H9 (cell line): Measurements from ENCODE around the gene TFEB. TPM values are rescaled to one million over a fixed set of nuclear protein-coding genes. Genes with fewer than 3 reads are reported as not detected.

ENCODE experiments used
- DNase-seq: peaks from one replicate; pipeline ENCODE4 v3.0.0-alpha.2; 2017
- H2AFZ ChIP-seq: one replicate; pipeline ENCODE4 v1.6.1; 2013; ENCODE audit warnings: mild to moderate bottlenecking, low read length, control low read depth, moderate library complexity
- H2AK5ac ChIP-seq: 2 replicates; pipeline ENCODE4 v1.6.1; 2013; ENCODE audit warnings: low read length, control low read depth, mixed read lengths; ENCODE audit not compliant: insufficient read length
- H2BK120ac ChIP-seq: one replicate; pipeline ENCODE4 v1.6.1; 2013; ENCODE audit warnings: low read depth, mild to moderate bottlenecking, low read length, control low read depth, inconsistent platforms; ENCODE audit not compliant: poor library complexity, severe bottlenecking
- H2BK12ac ChIP-seq: 2 replicates; pipeline ENCODE4 v1.6.1; 2013; ENCODE audit warnings: low read length, control low read depth, mixed read lengths, low read depth; ENCODE audit not compliant: insufficient read length
- H2BK15ac ChIP-seq: 2 replicates; pipeline ENCODE4 v1.6.1; 2013; ENCODE audit warnings: low read depth, low read length, control low read depth
- H2BK20ac ChIP-seq: one replicate; pipeline ENCODE4 v1.6.1; 2013; ENCODE audit warnings: low read depth, mild to moderate bottlenecking, low read length, control low read depth, inconsistent platforms; ENCODE audit not compliant: poor library complexity, severe bottlenecking
- H2BK5ac ChIP-seq: 2 replicates; pipeline ENCODE4 v1.6.1; 2013; ENCODE audit warnings: low read length, control low read depth, mixed read lengths; ENCODE audit not compliant: insufficient read length
- H3K14ac ChIP-seq: 2 replicates; pipeline ENCODE4 v1.6.1; 2013; ENCODE audit warnings: low read length, control low read depth; ENCODE audit not compliant: insufficient read depth
- H3K18ac ChIP-seq: 2 replicates; pipeline ENCODE4 v1.6.1; 2013; ENCODE audit warnings: low read depth, mild to moderate bottlenecking, mixed read lengths, low read length, control low read depth; ENCODE audit not compliant: insufficient read length
- H3K23ac ChIP-seq: 2 replicates; pipeline ENCODE4 v1.6.1; 2013; ENCODE audit warnings: low read length, control low read depth, mixed read lengths, low read depth; ENCODE audit not compliant: insufficient read length
- H3K23me2 ChIP-seq: 2 replicates; pipeline ENCODE4 v1.6.1; 2013; ENCODE audit warnings: low read depth, mild to moderate bottlenecking, mixed read lengths, low read length, control low read depth; ENCODE audit not compliant: insufficient read length, poor library complexity, severe bottlenecking
- H3K27ac ChIP-seq: 2 replicates; pipeline ENCODE4 v1.5.1; 2013; ENCODE audit warnings: low read length, control low read depth, mixed read lengths, low read depth; ENCODE audit not compliant: insufficient read length
- H3K27me3 ChIP-seq: 2 replicates; pipeline ENCODE4 v1.6.1; 2013; ENCODE audit warnings: low read length, control low read depth, inconsistent platforms; ENCODE audit not compliant: insufficient read depth
- H3K4ac ChIP-seq: 2 replicates; pipeline ENCODE4 v1.6.1; 2013; ENCODE audit warnings: low read depth, mild to moderate bottlenecking, control low read depth, inconsistent platforms, low read length, moderate library complexity
- H3K4me1 ChIP-seq: 2 replicates; pipeline ENCODE4 v1.6.1; 2013; ENCODE audit warnings: low read length, control low read depth, inconsistent platforms; ENCODE audit not compliant: insufficient read depth
- H3K4me2 ChIP-seq: 2 replicates; pipeline ENCODE4 v1.6.1; 2013; ENCODE audit warnings: low read length, control low read depth, mixed read lengths; ENCODE audit not compliant: insufficient read length, insufficient read depth
- H3K56ac ChIP-seq: 2 replicates; pipeline ENCODE4 v1.6.1; 2013; ENCODE audit warnings: low read depth, mild to moderate bottlenecking, mixed read lengths, low read length, control low read depth; ENCODE audit not compliant: insufficient read length
- H3K79me1 ChIP-seq: 2 replicates; pipeline ENCODE4 v1.6.1; 2013; ENCODE audit warnings: low read depth, mild to moderate bottlenecking, moderate library complexity, low read length, control low read depth, inconsistent platforms; ENCODE audit not compliant: insufficient read depth, poor library complexity, severe bottlenecking
- H3K79me2 ChIP-seq: 2 replicates; pipeline ENCODE4 v1.6.1; 2013; ENCODE audit warnings: low read length, control low read depth, inconsistent platforms; ENCODE audit not compliant: insufficient read depth
- H3K9ac ChIP-seq: 2 replicates; pipeline ENCODE4 v1.6.1; 2013; ENCODE audit warnings: low read length, control low read depth, mixed read lengths; ENCODE audit not compliant: insufficient read length; ENCODE audit errors: extremely low read depth
- H3K9me3 ChIP-seq: one replicate; pipeline ENCODE4 v1.6.1; 2013; ENCODE audit warnings: low read depth, low read length, inconsistent platforms; ENCODE audit not compliant: control insufficient read depth
- H3T11ph ChIP-seq: one replicate; pipeline ENCODE4 v1.6.1; 2013; ENCODE audit warnings: mild to moderate bottlenecking, low read length, control low read depth, inconsistent platforms
- H4K20me1 ChIP-seq: one replicate; pipeline ENCODE4 v1.6.1; 2013; ENCODE audit not compliant: control insufficient read depth, insufficient read length, insufficient read depth
- H4K5ac ChIP-seq: 2 replicates; pipeline ENCODE4 v1.6.1; 2013; ENCODE audit warnings: low read depth, mild to moderate bottlenecking, mixed read lengths, low read length, control low read depth; ENCODE audit not compliant: insufficient read length
- H4K8ac ChIP-seq: replicated peaks from 2 replicates; pipeline ENCODE4 v1.6.1; 2013; ENCODE audit warnings: low read length, control low read depth, mixed read lengths, low read depth; ENCODE audit not compliant: insufficient read length
- H4K91ac ChIP-seq: 2 replicates; pipeline ENCODE4 v1.6.1; 2013; ENCODE audit warnings: low read depth, mild to moderate bottlenecking, moderate library complexity, mixed read lengths, low read length, control low read depth; ENCODE audit not compliant: insufficient read length
- H3K27ac Mint-ChIP-seq, 3 experiments: 2 replicates in 2 of 3; 3 replicates in 1 of 3; pipeline ENCODE4 v1.8.0; 2020 to 2021; ENCODE audit warnings: mixed read lengths in 3 of 3, mild to moderate bottlenecking in 1 of 3, moderate library complexity in 1 of 3
- H3K27me3 Mint-ChIP-seq: 2 replicates; pipeline ENCODE4 v1.8.0; 2021; ENCODE audit warnings: low read depth, mild to moderate bottlenecking, moderate library complexity, mixed read lengths
- H3K36me3 Mint-ChIP-seq, 3 experiments: 2 replicates in 2 of 3; 3 replicates in 1 of 3; pipeline ENCODE4 v1.8.0; 2020 to 2021; ENCODE audit warnings: low read depth in 3 of 3, mixed read lengths in 3 of 3; ENCODE audit not compliant: insufficient read depth in 1 of 3
- H3K4me1 Mint-ChIP-seq, 2 experiments: 2 replicates each; pipeline ENCODE4 v1.8.0; 2020; ENCODE audit warnings: mixed read lengths in 2 of 2
- H3K4me3 Mint-ChIP-seq, 2 experiments: 2 replicates in 1 of 2; 3 replicates in 1 of 2; pipeline ENCODE4 v1.8.0; 2020 to 2021; ENCODE audit warnings: mild to moderate bottlenecking in 2 of 2, mixed read lengths in 2 of 2, moderate library complexity in 1 of 2
- H3K9me3 Mint-ChIP-seq, 2 experiments: 2 replicates in 1 of 2; 3 replicates in 1 of 2; pipeline ENCODE4 v1.8.0; 2020; ENCODE audit warnings: mild to moderate bottlenecking in 2 of 2, mixed read lengths in 2 of 2, moderate library complexity in 1 of 2
- WGBS: extraction: QIAGEN DNeasy Blood & Tissue Kit; methylation state at CpG from one replicate; pipeline ENCODE4 v1.1.7; 2013; ENCODE audit warnings: missing lambda C conversion rate, low lambda C conversion rate, mixed read lengths; ENCODE audit not compliant: insufficient read length; ENCODE audit errors: extremely low coverage; 5-methylcytosine and 5-hydroxymethylcytosine counted together
- total RNA-seq: library from RNA; stranded (reverse); gene quantifications from 2 replicates; pipeline ENCODE4 v1.2.1, GENCODE V29; 2021
- TF ChIP-seq, protein P1 (sequence below): fragments of 200-600 bp; sonication (generic); conservative IDR thresholded peaks from 3 replicates; pipeline ENCODE4 v1.8.0; 2021; ENCODE audit warnings: antibody characterized with exemption, mild to moderate bottlenecking

Gene TFEB
- total RNA-seq, 1 experiment from 2014 or later: 1.2 TPM

DNA sequence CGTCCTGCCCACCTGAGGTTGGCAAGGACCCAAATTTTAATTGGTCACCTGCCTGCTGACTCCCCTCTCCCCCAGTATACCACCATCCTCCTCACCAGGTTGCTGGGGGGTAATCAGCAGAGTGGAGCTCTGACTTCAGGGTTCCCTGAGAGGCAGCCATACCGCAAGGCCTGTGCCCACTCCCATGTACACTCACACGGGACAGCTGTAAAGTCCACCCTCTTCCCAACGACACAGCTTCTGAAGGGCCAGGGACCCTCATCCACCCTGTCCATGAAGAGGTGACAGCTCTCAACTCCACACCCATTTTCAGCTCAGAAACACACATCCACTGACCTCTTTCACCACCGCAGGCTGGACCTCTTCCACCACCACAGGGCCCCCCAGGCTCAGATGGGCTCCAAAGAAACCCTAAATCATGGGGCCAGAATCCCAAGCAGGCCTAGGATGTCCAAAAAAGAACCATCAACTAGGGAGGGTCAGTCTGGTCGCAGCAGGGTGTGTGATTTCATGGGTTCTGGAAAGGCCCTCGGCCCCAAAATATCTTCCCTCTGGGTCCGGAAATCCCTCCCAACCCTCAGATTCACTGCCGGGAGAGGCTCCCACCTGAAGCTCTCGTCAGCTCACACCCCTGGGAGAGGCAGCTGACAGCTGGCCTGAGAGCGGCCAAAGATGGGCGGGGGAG, 30.0 kb downstream of the TFEB start:
- H3K56ac ChIP-seq: no peak overlapping the region
- H3K18ac ChIP-seq: no peak overlapping the region
- no peaks in the 10 kb centered on the region for H3K9me3 ChIP-seq
- no peak overlapping the region for H2BK12ac ChIP-seq
- no peak overlapping the region for H3K4ac ChIP-seq
- WGBS: no CpG with 5 or more reads among the region's 12 CpGs
- no peak overlapping the region for H3K23ac ChIP-seq
- H3K27ac ChIP-seq: no peak overlapping the region
- no peak overlapping the region for H3K14ac ChIP-seq
- H3K79me2 ChIP-seq: no peaks in the 10 kb centered on the region
- H2AFZ ChIP-seq: no peak overlapping the region
- no peaks in the 10 kb centered on the region for H3K36me3 Mint-ChIP-seq
- DNase-seq: no peak
- peaks cover 18 to 24% of the 10 kb centered on the region in 2 experiments for H3K4me1 Mint-ChIP-seq
- TF ChIP-seq, protein P1, sequence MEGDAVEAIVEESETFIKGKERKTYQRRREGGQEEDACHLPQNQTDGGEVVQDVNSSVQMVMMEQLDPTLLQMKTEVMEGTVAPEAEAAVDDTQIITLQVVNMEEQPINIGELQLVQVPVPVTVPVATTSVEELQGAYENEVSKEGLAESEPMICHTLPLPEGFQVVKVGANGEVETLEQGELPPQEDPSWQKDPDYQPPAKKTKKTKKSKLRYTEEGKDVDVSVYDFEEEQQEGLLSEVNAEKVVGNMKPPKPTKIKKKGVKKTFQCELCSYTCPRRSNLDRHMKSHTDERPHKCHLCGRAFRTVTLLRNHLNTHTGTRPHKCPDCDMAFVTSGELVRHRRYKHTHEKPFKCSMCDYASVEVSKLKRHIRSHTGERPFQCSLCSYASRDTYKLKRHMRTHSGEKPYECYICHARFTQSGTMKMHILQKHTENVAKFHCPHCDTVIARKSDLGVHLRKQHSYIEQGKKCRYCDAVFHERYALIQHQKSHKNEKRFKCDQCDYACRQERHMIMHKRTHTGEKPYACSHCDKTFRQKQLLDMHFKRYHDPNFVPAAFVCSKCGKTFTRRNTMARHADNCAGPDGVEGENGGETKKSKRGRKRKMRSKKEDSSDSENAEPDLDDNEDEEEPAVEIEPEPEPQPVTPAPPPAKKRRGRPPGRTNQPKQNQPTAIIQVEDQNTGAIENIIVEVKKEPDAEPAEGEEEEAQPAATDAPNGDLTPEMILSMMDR: no peak
- no peak overlapping the region for H3K9ac ChIP-seq
- no peak overlapping the region for H2BK5ac ChIP-seq
- H2BK20ac ChIP-seq: no peak overlapping the region
- peaks cover 16% of the 10 kb centered on the region for H3K27me3 Mint-ChIP-seq
- no peak overlapping the region for H2BK120ac ChIP-seq
- no peaks in the 10 kb centered on the region for H3K79me1 ChIP-seq
- H3T11ph ChIP-seq: no peak overlapping the region
- no peak overlapping the region for H3K4me2 ChIP-seq
- H3K4me1 ChIP-seq: no peaks in the 10 kb centered on the region; the same call in 1 of the 2 replicates
- no peaks in the 10 kb centered on the region for H3K27me3 ChIP-seq
- no peaks in the 10 kb centered on the region for H3K9me3 Mint-ChIP-seq
- no peaks in the 10 kb centered on the region for H3K23me2 ChIP-seq
- H4K20me1 ChIP-seq: no peaks in the 10 kb centered on the region
- no peak overlapping the region for H2AK5ac ChIP-seq
- no peak overlapping the region for H2BK15ac ChIP-seq
- H4K8ac ChIP-seq: no peak overlapping the region
- H3K4me3 Mint-ChIP-seq: no peak overlapping the region
- H4K91ac ChIP-seq: no peak overlapping the region
- H3K27ac Mint-ChIP-seq: no peak overlapping the region
- H4K5ac ChIP-seq: no peak overlapping the region
